K562 (cell line): ENCODE results near the gene PNPLA8. TPM values are rescaled to one million over a fixed set of nuclear protein-coding genes. Genes with fewer than 3 reads are reported as not detected.
A peak's percentile ranks its signal among the peaks of the same experiment; 100 is the strongest.

Source experiments
- ATAC-seq: fragments of 200-7000 bp; cut with Tn5 transposase; 3 replicates; pipeline ENCODE4 v1.9.1; 2020; ENCODE audit warnings: moderate library complexity
- Bru-seq: library from RNA; stranded (reverse); fragments of 400-500 nt; gene quantifications from one replicate; lab custom pipeline; 2021; lab: Mats Ljungman, UMichigan
- BruChase-seq, 2 experiments: library from RNA; stranded (reverse); fragments of 400-500 nt; gene quantifications; one replicate each; lab custom pipeline; 2021; lab: Mats Ljungman, UMichigan
- BruUV-seq: library from RNA; stranded (reverse); fragments of 400-500 nt; replicated peaks from 2 replicates; lab custom pipeline; 2021; lab: Mats Ljungman, UMichigan
- CTCF ChIA-PET: fragments of 300-600 bp; formaldehyde crosslinking; extraction: SDS; loops from one replicate; lab custom pipeline; 2021; ENCODE audit warnings: low intra/inter-chr PET ratio; lab: Yijun Ruan, JAX
- POLR2A ChIA-PET: fragments of 300-600, 350-650 bp; sonication (Branson Sonifier 250); formaldehyde crosslinking; extraction: SDS; loops from one replicate; lab custom pipeline; 2021; ENCODE audit warnings: antibody characterized with exemption, inconsistent platforms; lab: Yijun Ruan, JAX
- DNase-seq, 4 experiments: peaks; one replicate each; pipeline versions ENCODE4 v3.0.0 to v3.0.0-alpha.2; 2011 to 2018; ENCODE audit warnings: low spot score in 3 of 4, mixed read lengths in 3 of 4; ENCODE audit errors: extremely low read depth in 1 of 4
- FAIRE-seq: peaks from 2 replicates; lab custom pipeline; 2011; peaks lifted over from hg19 to GRCh38; lab: Jason Lieb, UNC
- H2AFZ ChIP-seq: 2 replicates; pipeline ENCODE4 v1.6.0; 2011; ENCODE audit warnings: low read depth, low read length, control low read depth, inconsistent platforms
- H3K27ac ChIP-seq: fragments of 200-600 bp; 3 replicates; pipeline ENCODE4 v1.8.0; 2011; ENCODE audit warnings: low read depth, mild to moderate bottlenecking, control low read depth, inconsistent platforms, low read length, moderate library complexity, mixed read lengths; ENCODE audit errors: extremely low read depth
- H3K27me3 ChIP-seq, 2 experiments: fragments of 300-600 bp in 1 of 2; 2 replicates in 1 of 2; 3 replicates in 1 of 2; pipeline versions ENCODE4 v1.6.0 to v1.8.0; 2011; ENCODE audit warnings: inconsistent platforms in 2 of 2, low read length in 2 of 2, mild to moderate bottlenecking in 1 of 2, mixed read lengths in 1 of 2, moderate library complexity in 1 of 2; ENCODE audit not compliant: control insufficient read depth in 2 of 2, insufficient read depth in 2 of 2
- H3K36me3 ChIP-seq: fragments of 300-600 bp; 3 replicates; pipeline ENCODE4 v1.8.0; 2011; ENCODE audit warnings: mild to moderate bottlenecking, low read length, inconsistent platforms; ENCODE audit not compliant: control insufficient read depth, insufficient read depth
- H3K4me1 ChIP-seq, 2 experiments: fragments of 200-600 bp in 1 of 2; replicated peaks in 1 of 2; 2 replicates in 1 of 2; 3 replicates in 1 of 2; pipeline versions ENCODE4 v1.5.1 to v1.8.0; 2011; ENCODE audit warnings: inconsistent platforms in 2 of 2, low read length in 2 of 2, mild to moderate bottlenecking in 1 of 2, mixed read lengths in 1 of 2, moderate library complexity in 1 of 2; ENCODE audit not compliant: control insufficient read depth in 2 of 2, insufficient read depth in 2 of 2
- H3K4me2 ChIP-seq: 2 replicates; pipeline ENCODE4 v1.6.1; 2011; ENCODE audit warnings: low read length, control low read depth, inconsistent platforms, mixed read lengths; ENCODE audit not compliant: insufficient read depth
- H3K4me3 ChIP-seq: fragments of 200-600 bp; sonication (generic), shearing (Covaris generic); 2 replicates; pipeline ENCODE4 v1.5.1; 2016; ENCODE audit warnings: control low read depth, inconsistent platforms
- H3K79me2 ChIP-seq: fragments of 200-600 bp; 3 replicates; pipeline ENCODE4 v1.8.0; 2011; ENCODE audit warnings: low read length, inconsistent platforms; ENCODE audit not compliant: control insufficient read depth, insufficient read depth
- H3K9ac ChIP-seq, 2 experiments: 2 replicates each; pipeline versions ENCODE4 v1.6.0 to v1.6.1; 2011; ENCODE audit warnings: low read depth in 2 of 2, low read length in 2 of 2, control low read depth in 1 of 2, inconsistent platforms in 1 of 2, mild to moderate bottlenecking in 1 of 2, mixed read lengths in 1 of 2; ENCODE audit not compliant: insufficient read depth in 1 of 2
- H3K9me1 ChIP-seq: one replicate; pipeline ENCODE4 v1.6.0; 2011; ENCODE audit warnings: inconsistent platforms, mild to moderate bottlenecking, low read length, moderate library complexity; ENCODE audit not compliant: control insufficient read depth, insufficient read depth
- H3K9me3 ChIP-seq: replicated peaks from 2 replicates; pipeline ENCODE4 v1.5.1; 2011; ENCODE audit warnings: low read depth, low read length, inconsistent platforms; ENCODE audit not compliant: control insufficient read depth, insufficient read depth
- H4K20me1 ChIP-seq: replicated peaks from 2 replicates; pipeline ENCODE4 v1.6.1; 2011; ENCODE audit warnings: low read length, inconsistent platforms, mixed read lengths; ENCODE audit not compliant: control insufficient read depth, insufficient read depth
- CCAR2 ChIP-seq: fragments of 200-400 bp; formaldehyde crosslinking; IDR thresholded peaks from 2 replicates; pipeline ENCODE4 v1.6.1; 2017; ENCODE audit warnings: mild to moderate bottlenecking, low read depth, low read length
- CHD4 ChIP-seq: fragments of 200-600 bp; sonication (generic); IDR thresholded peaks from 3 replicates; pipeline ENCODE4 v1.6.1; 2012; ENCODE audit warnings: low read depth, mild to moderate bottlenecking, mixed read lengths, low read length, inconsistent platforms; ENCODE audit not compliant: insufficient read depth, insufficient replicate concordance, poor library complexity, severe bottlenecking
- EGR1 ChIP-seq: fragments of 450-650 bp; conservative IDR thresholded peaks from 2 replicates; pipeline ENCODE4 v1.6.1; 2017; ENCODE audit warnings: mild to moderate bottlenecking
- NR3C1 ChIP-seq: sonication (generic); formaldehyde crosslinking; IDR thresholded peaks from 2 replicates; pipeline ENCODE4 v1.8.1; 2022; ENCODE audit warnings: missing genetic modification reagents
- WGBS: fragments of 100-300 bp; shearing (Covaris generic); methylation state at CpG from one replicate; pipeline ENCODE4 v1.1.6; 2016; ENCODE audit warnings: low coverage, mixed read lengths; ENCODE audit not compliant: insufficient coverage; ENCODE audit errors: missing lambda C conversion rate; 5-methylcytosine and 5-hydroxymethylcytosine counted together
- in situ Hi-C: fragments of 300-500 bp; cut with MboI; formaldehyde crosslinking; loops from 4 replicates; pipeline ENCODE4 v1.15.0; 2018; ENCODE audit warnings: inconsistent platforms, mixed read lengths
- intact Hi-C: fragments of 100-400 bp; cut with micrococcal nuclease; formaldehyde crosslinking; loops from 2 replicates; pipeline ENCODE4 v1.14.2; 2022
- long read RNA-seq, 3 experiments: library from polyadenylated mRNA in 2 of 3; library from RNA in 1 of 3; unstranded in 2 of 3; stranded (forward) in 1 of 3; transcript quantifications; one replicate each; pipeline ENCODE4 v2.0.0, GENCODE V29; 2019 to 2022
- polyA minus RNA-seq, 3 experiments: library from RNA; depleted of rRNA, polyadenylated mRNA; stranded (reverse); fragments of >200 nt; gene quantifications; 2 replicates each; pipeline ENCODE4 v1.2.3, GENCODE V29; 2011
- polyA plus RNA-seq, 8 experiments: library from polyadenylated mRNA; depleted of rRNA in 4 of 8; stranded (reverse) in 5 of 8; unstranded in 3 of 8; fragments of >200 nt; fragmentation: Nextera tagmentation in 2 of 8; fragmentation: Illumina TruSeq in 1 of 8; extraction: Ambion mirVana in 2 of 8; extraction: Trizol in 1 of 8; gene quantifications; 2 replicates each; pipeline versions ENCODE4 v1.2.1 to v1.2.3, GENCODE V29; 2011 to 2014; ENCODE audit warnings: inconsistent platforms in 1 of 8, missing spikeins in 1 of 8
- total RNA-seq, 7 experiments: library from RNA; depleted of rRNA in 6 of 7; stranded (reverse); fragments of >200 nt in 6 of 7; fragmentation: Illumina TruSeq in 2 of 7; extraction: Trizol in 2 of 7; gene quantifications; 2 replicates each; pipeline versions ENCODE4 v1.2.1 to v1.2.3, GENCODE V29; 2011 to 2021; ENCODE audit warnings: low replicate concordance in 1 of 7
- TF ChIP-seq, protein P1 (sequence below): sonication (generic); formaldehyde crosslinking; IDR thresholded peaks from 2 replicates; pipeline ENCODE4 v1.8.0; 2022; ENCODE audit warnings: mild to moderate bottlenecking, low read depth, missing genetic modification reagents
- TF ChIP-seq, protein P2 (sequence below): fragments of 450-650 bp; IDR thresholded peaks from 2 replicates; pipeline ENCODE4 v1.6.1; 2018; ENCODE audit not compliant: partially characterized antibody

The PNPLA8 gene, protein sequence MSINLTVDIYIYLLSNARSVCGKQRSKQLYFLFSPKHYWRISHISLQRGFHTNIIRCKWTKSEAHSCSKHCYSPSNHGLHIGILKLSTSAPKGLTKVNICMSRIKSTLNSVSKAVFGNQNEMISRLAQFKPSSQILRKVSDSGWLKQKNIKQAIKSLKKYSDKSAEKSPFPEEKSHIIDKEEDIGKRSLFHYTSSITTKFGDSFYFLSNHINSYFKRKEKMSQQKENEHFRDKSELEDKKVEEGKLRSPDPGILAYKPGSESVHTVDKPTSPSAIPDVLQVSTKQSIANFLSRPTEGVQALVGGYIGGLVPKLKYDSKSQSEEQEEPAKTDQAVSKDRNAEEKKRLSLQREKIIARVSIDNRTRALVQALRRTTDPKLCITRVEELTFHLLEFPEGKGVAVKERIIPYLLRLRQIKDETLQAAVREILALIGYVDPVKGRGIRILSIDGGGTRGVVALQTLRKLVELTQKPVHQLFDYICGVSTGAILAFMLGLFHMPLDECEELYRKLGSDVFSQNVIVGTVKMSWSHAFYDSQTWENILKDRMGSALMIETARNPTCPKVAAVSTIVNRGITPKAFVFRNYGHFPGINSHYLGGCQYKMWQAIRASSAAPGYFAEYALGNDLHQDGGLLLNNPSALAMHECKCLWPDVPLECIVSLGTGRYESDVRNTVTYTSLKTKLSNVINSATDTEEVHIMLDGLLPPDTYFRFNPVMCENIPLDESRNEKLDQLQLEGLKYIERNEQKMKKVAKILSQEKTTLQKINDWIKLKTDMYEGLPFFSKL
- 23.6 and 74.8 TPM in 2 replicates for total RNA-seq (2011; cell fraction: chromatin; rRNA removed; ENCODE audit: low replicate concordance)
- 4.5 and 6.6 TPM in 2 replicates for total RNA-seq (2011; cell fraction: nucleolus; rRNA removed)
- 14.4 and 15.2 TPM in 2 replicates for total RNA-seq (2011; cell fraction: nucleoplasm; rRNA removed)
- total RNA-seq (2014; rRNA removed) = 12.0 and 13.5 TPM in 2 replicates
- total RNA-seq (2014; rRNA removed; fragmentation: Illumina TruSeq; extraction: Trizol) = 20.2 and 25.2 TPM in 2 replicates
- total RNA-seq (2015; rRNA removed; fragmentation: Illumina TruSeq; extraction: Trizol) = 13.5 and 16.3 TPM in 2 replicates
- 12.8 and 13.0 TPM in 2 replicates for total RNA-seq (2021)
- 16.3 and 27.6 TPM in 2 replicates for polyA plus RNA-seq (2011; rRNA removed)
- 2.6 and 5.5 TPM in 2 replicates for polyA plus RNA-seq (2011; cell fraction: cytosol; rRNA removed)
- polyA plus RNA-seq (2011; cell fraction: nucleus; rRNA removed) = 5.1 and 7.9 TPM in 2 replicates
- polyA plus RNA-seq (2012) = 11.6 and 21.5 TPM in 2 replicates
- 12.0 and 15.9 TPM in 2 replicates for polyA plus RNA-seq (2014; fragmentation: Illumina TruSeq; extraction: Trizol)
- polyA plus RNA-seq (2014; fragmentation: Nextera tagmentation; extraction: Ambion mirVana) = 10 to 100 TPM; 15.9 to 17.4 TPM
- 10.2 and 21.5 TPM in 2 replicates for polyA plus RNA-seq (2014; rRNA removed)
- 37.2 and 42.3 TPM in 2 replicates for polyA minus RNA-seq (2011; rRNA and poly(A)+ RNA removed)
- polyA minus RNA-seq (2011; cell fraction: cytosol; rRNA and poly(A)+ RNA removed) = 21.1 and 25.7 TPM in 2 replicates
- 10.8 and 17.9 TPM in 2 replicates for polyA minus RNA-seq (2011; cell fraction: nucleus; rRNA and poly(A)+ RNA removed)
- percentile 73 among the genes with signal in this experiment for Bru-seq, nascent RNA
- percentile 76 among the genes with signal in this experiment for BruChase-seq, experiment 1, labeled RNA remaining after a 2-hour chase
- BruChase-seq, experiment 2, labeled RNA remaining after a 6-hour chase = percentile 75 among the genes with signal in this experiment
- long read RNA-seq, experiment 1, transcript PNPLA8-206 (10 exons, 3,462 nt) = minor isoform, 14 of 66 reads
- long read RNA-seq, experiment 1, transcript PNPLA8-201 (11 exons, 3,490 nt) = major isoform, 25 of 66 reads
- long read RNA-seq, experiment 1, partial matches to known transcripts = 7 of 66 reads
- long read RNA-seq, experiment 1, other reads (novel, unspliced or antisense) = 17 of 66 reads
- long read RNA-seq, experiment 2, partial matches to known transcripts = 4 of 11 reads
- long read RNA-seq, experiment 2, other reads (novel, unspliced or antisense) = 6 of 11 reads
- long read RNA-seq, experiment 3, transcript PNPLA8-201 (11 exons, 3,490 nt) = major isoform, 10 of 23 reads
- long read RNA-seq, experiment 3, partial matches to known transcripts = 4 of 23 reads
- long read RNA-seq, experiment 3, other reads (novel, unspliced or antisense) = 4 of 23 reads

GRCh38 chr7:108525985-108526767, at the start of gene PNPLA8:
Gene PNPLA8 (minus strand): TSS chr7:108526135. CDS start chr7:108515491, 10,644 bp downstream.
- Histone ChIP-seq H3K27ac (peak within 1 kb of the TSS; percentile 84), H3K79me2 (peaks cover 39% of the 10 kb centered on the region), H3K9me1 (no peaks in the 10 kb centered on the region), H3K4me3 (peak within 1 kb of the TSS; percentile 67), H3K9ac (peak within 1 kb of the TSS; percentile 83 to 93), H2AFZ (peak within 1 kb of the TSS; percentile 89), H3K9me3 (no peaks in the 10 kb centered on the region), H4K20me1 (peaks cover 6% of the 10 kb centered on the region; the same call in 1 of the 2 replicates), H3K27me3 (no peaks in the 10 kb centered on the region), H3K36me3 (no peaks in the 10 kb centered on the region), H3K4me2 (peak within 1 kb of the TSS; percentile 96), H3K4me1 (peaks cover 11 to 24% of the 10 kb centered on the region in 2 experiments; a peak in 4 of 5 replicates)
- CTCF ChIA-PET = interaction anchor here (0.7 kb wide), 1 partner anchor 12 kb away, joined by 3 read pairs; no protein-coding TSS in a partner anchor
- POLR2A ChIA-PET = interaction anchor here (0.5 to 3.1 kb wide), 18 partner anchors 9 to 1519 kb away, joined by 3 to 19 read pairs (median 3); partner anchors contain the start of genes DNAJB9 and THAP5
- WGBS = under 1% methylated on average over 52 of the region's 64 CpGs
- peak; percentile 95 for ATAC-seq
- peak; percentile 98 for FAIRE-seq
- intact Hi-C loops (loop anchor here (1.0 kb wide), 1 partner anchor 43 kb away; the partner anchor contains the start of genes DNAJB9 and THAP5), in situ Hi-C loops (no loop called here)
- no TSS peak for BruUV-seq
- DNase-seq = peak; percentile 96 to 100 (median 98)
- TF ChIP-seq NR3C1 (CRISPR knock-in tag) (no peak), CCAR2 (no peak), CHD4 (peak; percentile 72), EGR1 (peak; percentile 98)
- TF ChIP-seq, protein P1, sequence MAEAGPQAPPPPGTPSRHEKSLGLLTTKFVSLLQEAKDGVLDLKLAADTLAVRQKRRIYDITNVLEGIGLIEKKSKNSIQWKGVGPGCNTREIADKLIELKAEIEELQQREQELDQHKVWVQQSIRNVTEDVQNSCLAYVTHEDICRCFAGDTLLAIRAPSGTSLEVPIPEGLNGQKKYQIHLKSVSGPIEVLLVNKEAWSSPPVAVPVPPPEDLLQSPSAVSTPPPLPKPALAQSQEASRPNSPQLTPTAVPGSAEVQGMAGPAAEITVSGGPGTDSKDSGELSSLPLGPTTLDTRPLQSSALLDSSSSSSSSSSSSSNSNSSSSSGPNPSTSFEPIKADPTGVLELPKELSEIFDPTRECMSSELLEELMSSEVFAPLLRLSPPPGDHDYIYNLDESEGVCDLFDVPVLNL (CRISPR knock-in tag) = peak; percentile 95
- TF ChIP-seq, protein P2, sequence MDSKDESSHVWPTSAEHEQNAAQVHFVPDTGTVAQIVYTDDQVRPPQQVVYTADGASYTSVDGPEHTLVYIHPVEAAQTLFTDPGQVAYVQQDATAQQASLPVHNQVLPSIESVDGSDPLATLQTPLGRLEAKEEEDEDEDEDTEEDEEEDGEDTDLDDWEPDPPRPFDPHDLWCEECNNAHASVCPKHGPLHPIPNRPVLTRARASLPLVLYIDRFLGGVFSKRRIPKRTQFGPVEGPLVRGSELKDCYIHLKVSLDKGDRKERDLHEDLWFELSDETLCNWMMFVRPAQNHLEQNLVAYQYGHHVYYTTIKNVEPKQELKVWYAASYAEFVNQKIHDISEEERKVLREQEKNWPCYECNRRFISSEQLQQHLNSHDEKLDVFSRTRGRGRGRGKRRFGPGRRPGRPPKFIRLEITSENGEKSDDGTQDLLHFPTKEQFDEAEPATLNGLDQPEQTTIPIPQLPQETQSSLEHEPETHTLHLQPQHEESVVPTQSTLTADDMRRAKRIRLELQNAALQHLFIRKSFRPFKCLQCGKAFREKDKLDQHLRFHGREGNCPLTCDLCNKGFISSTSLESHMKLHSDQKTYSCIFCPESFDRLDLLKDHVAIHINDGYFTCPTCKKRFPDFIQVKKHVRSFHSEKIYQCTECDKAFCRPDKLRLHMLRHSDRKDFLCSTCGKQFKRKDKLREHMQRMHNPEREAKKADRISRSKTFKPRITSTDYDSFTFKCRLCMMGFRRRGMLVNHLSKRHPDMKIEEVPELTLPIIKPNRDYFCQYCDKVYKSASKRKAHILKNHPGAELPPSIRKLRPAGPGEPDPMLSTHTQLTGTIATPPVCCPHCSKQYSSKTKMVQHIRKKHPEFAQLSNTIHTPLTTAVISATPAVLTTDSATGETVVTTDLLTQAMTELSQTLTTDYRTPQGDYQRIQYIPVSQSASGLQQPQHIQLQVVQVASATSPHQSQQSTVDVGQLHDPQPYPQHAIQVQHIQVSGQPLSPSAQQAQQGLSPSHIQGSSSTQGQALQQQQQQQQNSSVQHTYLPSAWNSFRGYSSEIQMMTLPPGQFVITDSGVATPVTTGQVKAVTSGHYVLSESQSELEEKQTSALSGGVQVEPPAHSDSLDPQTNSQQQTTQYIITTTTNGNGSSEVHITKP = peak; percentile 58
